Tibial nerve (tissue), 4 donors: ENCODE measurements around the gene C5orf15. TPM values are rescaled to one million over a fixed set of nuclear protein-coding genes. Genes with fewer than 3 reads are reported as not detected.
"Not testable (repeated sequence)": the region's sequence is repeated elsewhere in the genome, so short reads cannot be mapped to it uniquely, and the experiment has no call there.

Source experiments
- DNase-seq, 2 donors: peaks; one replicate each; pipeline ENCODE4 v3.0.0-alpha.2; 2019; ENCODE audit warnings: low spot score in 2 of 2
- H3K27ac ChIP-seq, 4 donors: fragments of 200-600 bp; sonication (generic) in 3 of 4; one replicate each; pipeline ENCODE4 v1.5.1; 2017 to 2019; ENCODE audit warnings: mild to moderate bottlenecking in 1 of 4
- H3K27me3 ChIP-seq, 2 donors: fragments of 200-600 bp; sonication (generic) in 1 of 2; one replicate each; pipeline versions ENCODE4 v1.5.1 to v1.6.0; 2017 to 2019
- H3K36me3 ChIP-seq, 3 donors: fragments of 200-600 bp; sonication (generic); one replicate each; pipeline ENCODE4 v1.5.1; 2018 to 2019
- H3K4me1 ChIP-seq, 4 donors: fragments of 200-600 bp; sonication (generic) in 3 of 4; one replicate each; pipeline ENCODE4 v1.5.1; 2017 to 2019
- H3K4me3 ChIP-seq, 4 donors: fragments of 200-600 bp; sonication (generic) in 3 of 4; one replicate each; pipeline ENCODE4 v1.5.1; 2017 to 2019; ENCODE audit warnings: mild to moderate bottlenecking in 1 of 4, moderate library complexity in 1 of 4
- H3K9me3 ChIP-seq, 4 donors: fragments of 200-600 bp; sonication (generic) in 3 of 4; one replicate each; pipeline ENCODE4 v1.5.1; 2017 to 2019
- EP300 ChIP-seq, 2 donors: sonication (generic); formaldehyde crosslinking; IDR thresholded peaks; one replicate each; pipeline ENCODE4 v1.6.1; 2017; ENCODE audit warnings: antibody characterized with exemption in 2 of 2, mild to moderate bottlenecking in 1 of 2
- POLR2A ChIP-seq, 2 donors: fragments of 450-650 bp; IDR thresholded peaks; one replicate each; pipeline ENCODE4 v1.6.1; 2017; ENCODE audit warnings: antibody characterized with exemption in 2 of 2, mild to moderate bottlenecking in 2 of 2, moderate library complexity in 2 of 2
- WGBS, 2 donors: methylation state at CpG; one replicate each; pipeline ENCODE4 v1.1.5; 2018; 5-methylcytosine and 5-hydroxymethylcytosine counted together
- total RNA-seq, 4 donors: library from RNA; depleted of rRNA; stranded (reverse); fragments of >200 nt; gene quantifications; one replicate each; pipeline ENCODE4 v1.1.0, GENCODE V29; 2016
- TF ChIP-seq, protein P1 (sequence below), 5 experiments: fragments of 200-600 bp in 3 of 5; fragments of 450-650 bp in 2 of 5; sonication (generic) in 3 of 5; IDR thresholded peaks; one replicate each; pipeline ENCODE4 v1.5.1; 2016 to 2019; ENCODE audit warnings: antibody characterized with exemption in 5 of 5, mild to moderate bottlenecking in 3 of 5, moderate library complexity in 2 of 5

C5orf15 gene
- total RNA-seq, 4 donors from 2014 or later = 27.6 to 34.3 (median 32.9) TPM

DNA sequence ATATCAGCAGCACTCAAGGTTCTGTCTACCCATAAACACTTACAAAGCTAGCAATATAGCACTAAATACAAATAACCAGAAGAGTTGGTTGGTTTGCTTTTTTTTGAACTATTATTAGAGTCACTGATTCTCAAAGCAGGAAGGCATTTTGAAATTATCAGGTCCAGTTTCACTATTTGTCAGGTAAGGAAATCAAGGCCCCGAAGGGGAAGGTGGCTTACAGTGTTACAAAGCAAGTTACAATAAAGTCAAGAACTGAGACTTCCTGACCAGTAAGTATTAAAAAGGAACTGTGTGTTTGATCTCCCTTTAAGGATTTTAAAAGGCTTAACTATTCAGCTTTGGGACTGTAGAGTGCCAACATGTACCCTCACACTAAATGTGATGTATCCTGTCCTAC lies 10.8 kb downstream of the C5orf15 start:
- Histone ChIP-seq H3K27ac (no peak overlapping the region), H3K36me3 (peaks cover 0 to 50% (median 3%) of the 10 kb centered on the region in 3 donors), H3K4me3 (no peak overlapping the region), H3K9me3 (no peaks in the 10 kb centered on the region), H3K4me1 (peaks cover 0 to 19% (median 7%) of the 10 kb centered on the region in 4 donors), H3K27me3 (no peaks in the 10 kb centered on the region)
- TF ChIP-seq POLR2A (IDR thresholded peaks at IDR 0.05) (no peak), EP300 (IDR thresholded peaks at IDR 0.05) (no peak)
- TF ChIP-seq, protein P1, sequence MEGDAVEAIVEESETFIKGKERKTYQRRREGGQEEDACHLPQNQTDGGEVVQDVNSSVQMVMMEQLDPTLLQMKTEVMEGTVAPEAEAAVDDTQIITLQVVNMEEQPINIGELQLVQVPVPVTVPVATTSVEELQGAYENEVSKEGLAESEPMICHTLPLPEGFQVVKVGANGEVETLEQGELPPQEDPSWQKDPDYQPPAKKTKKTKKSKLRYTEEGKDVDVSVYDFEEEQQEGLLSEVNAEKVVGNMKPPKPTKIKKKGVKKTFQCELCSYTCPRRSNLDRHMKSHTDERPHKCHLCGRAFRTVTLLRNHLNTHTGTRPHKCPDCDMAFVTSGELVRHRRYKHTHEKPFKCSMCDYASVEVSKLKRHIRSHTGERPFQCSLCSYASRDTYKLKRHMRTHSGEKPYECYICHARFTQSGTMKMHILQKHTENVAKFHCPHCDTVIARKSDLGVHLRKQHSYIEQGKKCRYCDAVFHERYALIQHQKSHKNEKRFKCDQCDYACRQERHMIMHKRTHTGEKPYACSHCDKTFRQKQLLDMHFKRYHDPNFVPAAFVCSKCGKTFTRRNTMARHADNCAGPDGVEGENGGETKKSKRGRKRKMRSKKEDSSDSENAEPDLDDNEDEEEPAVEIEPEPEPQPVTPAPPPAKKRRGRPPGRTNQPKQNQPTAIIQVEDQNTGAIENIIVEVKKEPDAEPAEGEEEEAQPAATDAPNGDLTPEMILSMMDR (IDR thresholded peaks at IDR 0.05) = no peak
- DNase-seq = no peak
- WGBS, 2 donors = 73 to 91% methylated on average over 1 of the region's 1 CpG

DNA sequence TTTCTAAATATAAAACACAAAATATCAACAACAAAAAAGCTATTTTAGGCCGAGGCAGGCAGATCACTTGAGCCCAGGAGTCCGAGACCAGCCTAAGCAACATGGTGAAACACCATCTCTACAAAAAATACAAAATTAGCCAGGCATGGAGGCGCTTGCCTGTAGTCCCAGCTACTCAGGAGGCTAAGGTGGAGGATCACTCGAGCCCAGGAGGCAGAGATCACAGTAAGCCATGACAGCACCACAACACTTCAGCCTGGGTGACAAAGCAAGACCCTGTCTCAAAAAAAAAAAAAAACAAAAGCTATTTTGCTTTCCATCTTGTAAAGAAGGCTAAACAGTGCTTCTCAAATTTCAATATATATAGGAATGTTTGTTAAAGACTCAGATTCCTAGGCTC lies 11.3 kb downstream of the C5orf15 start:
- WGBS, 2 donors = 86 to 92% methylated on average over 4 of the region's 4 CpGs
- Histone ChIP-seq H3K4me1 (peaks cover 0 to 24% (median 8%) of the 10 kb centered on the region in 4 donors), H3K27ac (no peak overlapping the region), H3K4me3 (no peak overlapping the region), H3K27me3 (no peaks in the 10 kb centered on the region), H3K9me3 (no peaks in the 10 kb centered on the region), H3K36me3 (peaks cover 0 to 50% (median 3%) of the 10 kb centered on the region in 3 donors)
- no peak for TF ChIP-seq EP300 (IDR thresholded peaks at IDR 0.05)
- TF ChIP-seq, protein P1 (IDR thresholded peaks at IDR 0.05) = no peak
- no peak for TF ChIP-seq POLR2A (IDR thresholded peaks at IDR 0.05)
- DNase-seq = no peak

DNA sequence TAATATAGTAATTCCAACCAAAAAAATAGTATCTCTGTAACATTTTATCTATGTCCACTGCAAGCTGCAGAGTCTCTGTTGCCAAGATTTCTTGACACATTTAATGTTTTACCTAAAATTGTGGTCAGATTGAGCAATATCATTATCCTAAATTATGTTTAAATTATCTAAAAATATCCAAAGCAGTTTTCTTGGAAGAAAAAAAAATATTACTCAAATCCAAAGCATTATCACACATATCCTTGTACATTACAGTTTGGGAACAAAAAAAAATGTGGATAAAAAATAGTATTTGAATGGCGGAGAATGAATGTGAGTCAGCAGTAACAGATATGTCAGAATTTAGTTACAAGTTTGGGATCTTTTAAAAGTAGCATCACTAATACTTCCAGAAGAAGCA lies 12.2 kb downstream of the C5orf15 start:
- WGBS, 2 donors = 94% methylated on average over 1 of the region's 1 CpG
- DNase-seq, H3K9me3 ChIP-seq, H3K27me3 ChIP-seq, H3K27ac ChIP-seq, H3K4me3 ChIP-seq: not testable (repeated sequence)
- Histone ChIP-seq H3K36me3 (peaks cover 0 to 50% (median 3%) of the 10 kb centered on the region in 3 donors), H3K4me1 (peaks cover 0 to 29% (median 8%) of the 10 kb centered on the region in 4 donors)

DNA sequence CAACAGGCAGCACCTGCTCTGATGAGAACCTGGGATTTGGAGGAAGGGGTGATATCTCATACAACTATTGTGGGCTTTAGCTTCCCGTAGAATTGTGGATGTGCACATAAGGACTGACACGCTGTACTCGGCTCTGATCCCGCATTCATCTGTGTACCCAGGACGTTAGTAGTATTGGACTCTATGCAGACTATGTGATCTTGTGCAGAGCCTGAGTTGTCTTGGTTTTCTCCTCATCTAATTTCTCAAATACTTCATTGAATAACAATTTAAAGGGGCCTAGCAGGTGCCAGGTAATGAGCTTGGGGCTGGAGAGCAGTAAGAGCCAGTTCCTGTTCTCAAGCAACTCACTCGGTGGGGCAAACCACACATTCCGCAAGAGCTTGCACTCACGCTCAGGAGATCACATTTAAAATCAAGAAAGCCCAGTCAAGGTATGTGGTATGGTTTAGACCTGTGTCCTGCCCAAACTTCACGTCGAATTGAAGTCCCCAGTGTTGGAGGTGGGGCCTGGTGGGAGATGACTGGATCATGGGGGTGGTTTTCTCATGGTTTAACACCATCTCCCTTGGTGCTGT lies 14.8 kb downstream of the C5orf15 start:
- no peak for DNase-seq
- Histone ChIP-seq H3K9me3 (no peaks in the 10 kb centered on the region), H3K27ac (peak overlapping the region in 3 of 4 donors; percentile 59 to 89 (median 73)), H3K27me3 (no peaks in the 10 kb centered on the region), H3K4me3 (no peak overlapping the region), H3K4me1 (peaks cover 0 to 29% (median 8%) of the 10 kb centered on the region in 4 donors), H3K36me3 (peaks cover 0 to 42% (median 3%) of the 10 kb centered on the region in 3 donors)
- 76 to 81% methylated on average over 10 of the region's 10 CpGs for WGBS, 2 donors
- TF ChIP-seq EP300 (IDR thresholded peaks at IDR 0.05) (no peak), POLR2A (IDR thresholded peaks at IDR 0.05) (no peak)
- TF ChIP-seq, protein P1 (IDR thresholded peaks at IDR 0.05) = no peak

DNA sequence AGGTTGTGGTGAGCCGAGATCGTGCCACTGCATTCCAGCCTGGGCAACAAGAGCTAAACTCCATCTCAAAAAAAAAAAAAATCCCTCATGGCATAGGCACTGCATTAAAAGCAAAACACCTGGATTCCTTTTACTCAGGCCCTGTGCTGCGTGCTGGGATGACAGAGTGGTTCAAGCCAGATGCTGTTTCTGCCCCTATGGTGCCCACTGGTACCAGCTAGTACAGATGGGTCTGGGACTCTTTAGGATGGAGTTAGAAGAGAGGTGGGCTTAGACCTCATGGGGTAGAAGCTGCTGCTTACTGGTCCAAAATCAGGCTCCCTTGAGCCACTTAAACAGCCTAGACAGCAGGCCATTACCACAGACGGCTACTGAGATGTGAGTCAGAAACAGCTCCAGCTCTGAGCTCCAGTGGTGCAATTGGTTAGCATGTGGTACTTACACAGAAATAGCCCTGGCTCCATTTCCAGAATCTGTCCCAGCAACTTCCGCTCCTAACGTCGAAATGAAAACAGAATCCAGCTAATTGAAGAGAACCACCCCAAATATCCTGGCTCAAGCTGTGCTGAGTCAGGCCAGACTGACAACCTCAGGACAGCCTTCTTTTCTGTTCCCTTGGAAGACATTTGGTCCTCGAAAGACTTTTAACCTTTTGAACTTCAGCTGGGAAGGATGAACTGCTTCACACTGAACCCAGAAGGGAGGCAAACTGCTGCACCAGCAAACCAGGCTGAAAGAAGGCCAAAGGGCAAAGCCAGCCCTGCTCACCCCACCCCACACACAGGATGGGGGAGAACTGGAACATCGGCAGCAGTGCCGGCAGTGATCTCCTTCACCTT lies 15.5 kb downstream of the C5orf15 start:
- Histone ChIP-seq H3K36me3 (peaks cover 0 to 38% (median 3%) of the 10 kb centered on the region in 3 donors), H3K27ac (peak overlapping the region; percentile 5 to 89 (median 66)), H3K9me3 (no peaks in the 10 kb centered on the region), H3K27me3 (no peaks in the 10 kb centered on the region), H3K4me3 (no peak overlapping the region), H3K4me1 (peaks cover 0 to 27% (median 8%) of the 10 kb centered on the region in 4 donors)
- DNase-seq = peak; percentile 41 to 69
- TF ChIP-seq, protein P1 (IDR thresholded peaks at IDR 0.05) = no peak
- TF ChIP-seq POLR2A (IDR thresholded peaks at IDR 0.05) = no peak
- TF ChIP-seq EP300 (IDR thresholded peaks at IDR 0.05) = peak; percentile 57 to 82
- 38 to 40% methylated on average over 10 of the region's 10 CpGs for whole genome bisulfite sequencing, 2 donors
